NCI-H2081 (cell line): Measurements from ENCODE around the gene CLEC18C.
"Not testable (repeated sequence)": the region's sequence is repeated elsewhere in the genome, so short reads cannot be mapped to it uniquely, and the experiment has no call there.

Source experiments
- DNase-seq, 2 experiments: peaks; one replicate each; lab custom pipeline; 2025; lab: John Stamatoyannopoulos, UW

Gene CLEC18C

DNA sequence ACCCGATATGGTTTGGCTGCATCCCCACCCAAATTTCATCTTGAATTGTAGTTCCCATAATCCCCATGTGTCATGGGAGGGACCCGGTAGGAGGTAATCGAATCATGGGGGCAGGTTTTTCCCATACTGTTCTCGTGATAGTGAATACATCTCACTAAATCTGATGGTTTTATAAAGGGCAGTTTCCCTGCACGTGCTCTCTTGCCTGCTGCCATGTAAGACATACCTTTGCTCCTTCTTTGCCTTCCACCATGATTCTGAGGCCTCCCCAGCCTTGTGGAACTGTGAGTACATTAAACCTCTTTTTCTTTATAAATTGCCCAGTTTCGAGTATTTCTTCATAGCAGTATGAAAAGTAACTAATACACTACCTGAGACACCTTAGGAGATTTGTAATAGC is 32.8 kb downstream of the CLEC18C start:
- DNase-seq, result not testable (repeated sequence)

DNA sequence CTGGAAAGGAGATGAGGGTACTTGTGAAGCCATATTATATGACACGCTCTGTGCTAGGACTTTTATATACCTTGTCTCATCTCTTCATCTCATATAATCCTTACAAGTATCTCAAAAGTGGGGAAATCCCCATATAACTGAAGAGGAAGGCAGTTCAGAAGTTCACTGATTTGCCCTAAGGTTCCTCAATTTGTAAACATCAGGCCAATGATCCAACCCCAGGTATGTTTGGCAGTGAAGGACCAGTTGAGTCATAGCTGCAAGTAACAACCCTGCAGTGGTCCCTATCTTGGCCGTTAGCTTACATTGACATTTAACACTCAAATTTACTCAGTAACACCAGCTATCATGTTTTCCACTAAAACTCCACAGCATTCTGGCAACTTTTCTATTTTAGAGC is 45.0 kb downstream of the CLEC18C start:
- not testable (repeated sequence) for DNase-seq

DNA sequence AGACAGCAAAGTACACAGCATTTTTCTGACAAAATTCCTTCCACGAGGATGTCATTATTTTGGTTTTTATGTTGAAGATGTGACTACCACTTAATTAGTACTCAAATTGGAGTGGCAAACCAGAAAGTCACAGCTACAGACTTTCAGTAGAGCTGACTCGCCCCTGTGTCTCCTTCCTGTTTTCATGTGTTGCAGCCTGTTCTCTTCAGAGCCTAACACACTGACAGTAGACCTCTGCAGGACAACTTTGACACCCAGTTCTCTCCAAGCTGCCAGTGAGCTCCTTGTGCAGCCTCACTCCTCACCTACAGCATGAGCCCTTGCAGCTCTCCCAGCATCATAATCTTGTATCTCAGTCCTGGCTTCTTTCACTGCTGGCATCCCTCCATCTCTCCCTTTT is 49.0 kb downstream of the CLEC18C start:
- DNase-seq, result not testable (repeated sequence)

GRCh38 chr16:70223216-70223615 is 49.6 kb downstream of the CLEC18C start:
- not testable (repeated sequence) for DNase-seq

GRCh38 chr16:70223971-70224513 is 50.5 kb downstream of the CLEC18C start:
- DNase-seq, result not testable (repeated sequence)

- not testable (repeated sequence) for DNase-seq
Observed at GRCh38 chr16:70224645-70225044, 51.1 kb downstream of the CLEC18C start.

DNA sequence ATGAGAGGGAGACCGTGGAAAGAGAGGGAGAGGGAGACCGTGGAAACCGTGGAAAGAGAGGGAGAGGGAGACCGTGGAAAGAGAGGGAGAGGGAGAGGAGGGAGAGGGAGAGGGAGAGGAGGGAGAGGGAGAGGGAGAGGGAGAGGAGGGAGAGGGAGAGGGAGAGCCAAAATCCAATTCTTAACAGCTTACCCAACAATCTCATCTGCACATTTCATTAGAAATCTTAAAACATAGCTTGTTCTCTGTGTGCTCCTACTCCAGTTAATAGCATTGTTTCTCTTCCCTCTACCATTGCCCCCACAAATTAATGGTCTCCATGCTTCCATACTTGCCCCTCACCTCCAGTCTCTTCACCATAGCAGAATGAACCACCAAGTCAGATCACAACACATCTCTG is 51.8 kb downstream of the CLEC18C start:
- not testable (repeated sequence) for DNase-seq

DNA sequence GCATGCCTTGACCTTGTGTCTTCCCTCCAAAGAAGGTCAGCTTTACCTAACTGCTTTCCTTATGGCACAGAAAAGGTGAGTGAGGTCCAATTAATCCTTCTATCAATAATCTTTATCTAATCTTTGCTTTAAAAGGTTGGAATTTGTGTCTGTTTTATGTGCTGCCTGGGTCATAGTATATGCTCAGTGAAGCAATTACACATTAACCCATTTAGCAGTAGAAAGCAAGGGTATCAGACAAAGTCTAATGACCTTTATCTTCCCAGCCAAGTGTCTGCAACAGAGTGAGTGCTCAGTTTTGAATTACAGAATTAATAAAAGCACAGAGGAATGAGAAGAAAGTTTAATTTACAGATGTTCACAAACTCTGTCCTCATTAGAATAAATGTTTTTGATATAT is 52.4 kb downstream of the CLEC18C start:
- not testable (repeated sequence) for DNase-seq

- DNase-seq, result not testable (repeated sequence)
Observed at GRCh38 chr16:70231831-70232230, 58.2 kb downstream of the CLEC18C start.
